ENCODE results near the gene ANO8.

Gene ANO8

GRCh38 chr19:17318966-17319365 lies 15.7 kb downstream of the ANO8 start:
- H3K4me3 ChIP-seq (ENCODE audit: low read depth, low read length), result no peak overlapping the region
- no peak for DNase-seq (ENCODE audit: low read depth)
- TF ChIP-seq, protein P1, sequence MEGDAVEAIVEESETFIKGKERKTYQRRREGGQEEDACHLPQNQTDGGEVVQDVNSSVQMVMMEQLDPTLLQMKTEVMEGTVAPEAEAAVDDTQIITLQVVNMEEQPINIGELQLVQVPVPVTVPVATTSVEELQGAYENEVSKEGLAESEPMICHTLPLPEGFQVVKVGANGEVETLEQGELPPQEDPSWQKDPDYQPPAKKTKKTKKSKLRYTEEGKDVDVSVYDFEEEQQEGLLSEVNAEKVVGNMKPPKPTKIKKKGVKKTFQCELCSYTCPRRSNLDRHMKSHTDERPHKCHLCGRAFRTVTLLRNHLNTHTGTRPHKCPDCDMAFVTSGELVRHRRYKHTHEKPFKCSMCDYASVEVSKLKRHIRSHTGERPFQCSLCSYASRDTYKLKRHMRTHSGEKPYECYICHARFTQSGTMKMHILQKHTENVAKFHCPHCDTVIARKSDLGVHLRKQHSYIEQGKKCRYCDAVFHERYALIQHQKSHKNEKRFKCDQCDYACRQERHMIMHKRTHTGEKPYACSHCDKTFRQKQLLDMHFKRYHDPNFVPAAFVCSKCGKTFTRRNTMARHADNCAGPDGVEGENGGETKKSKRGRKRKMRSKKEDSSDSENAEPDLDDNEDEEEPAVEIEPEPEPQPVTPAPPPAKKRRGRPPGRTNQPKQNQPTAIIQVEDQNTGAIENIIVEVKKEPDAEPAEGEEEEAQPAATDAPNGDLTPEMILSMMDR (conservative IDR thresholded peaks at IDR 0.05; ENCODE audit: low read depth, low read length), result no peak

- TF ChIP-seq, protein P1 (conservative IDR thresholded peaks at IDR 0.05; ENCODE audit: low read depth, low read length), result no peak
- no peak for DNase-seq (ENCODE audit: low read depth)
- H3K4me3 ChIP-seq (ENCODE audit: low read depth, low read length), result no peak overlapping the region
These were observed 20.6 kb downstream of the ANO8 start for GRCh38 chr19:17314007-17314593.

GRCh38 chr19:17312189-17313113 lies 22.2 kb downstream of the ANO8 start:
- TF ChIP-seq, protein P1 (conservative IDR thresholded peaks at IDR 0.05; ENCODE audit: low read depth, low read length), result no peak
- peak overlapping the region; percentile 22 for H3K4me3 ChIP-seq (ENCODE audit: low read depth, low read length)
- DNase-seq (ENCODE audit: low read depth), result no peak

DNA sequence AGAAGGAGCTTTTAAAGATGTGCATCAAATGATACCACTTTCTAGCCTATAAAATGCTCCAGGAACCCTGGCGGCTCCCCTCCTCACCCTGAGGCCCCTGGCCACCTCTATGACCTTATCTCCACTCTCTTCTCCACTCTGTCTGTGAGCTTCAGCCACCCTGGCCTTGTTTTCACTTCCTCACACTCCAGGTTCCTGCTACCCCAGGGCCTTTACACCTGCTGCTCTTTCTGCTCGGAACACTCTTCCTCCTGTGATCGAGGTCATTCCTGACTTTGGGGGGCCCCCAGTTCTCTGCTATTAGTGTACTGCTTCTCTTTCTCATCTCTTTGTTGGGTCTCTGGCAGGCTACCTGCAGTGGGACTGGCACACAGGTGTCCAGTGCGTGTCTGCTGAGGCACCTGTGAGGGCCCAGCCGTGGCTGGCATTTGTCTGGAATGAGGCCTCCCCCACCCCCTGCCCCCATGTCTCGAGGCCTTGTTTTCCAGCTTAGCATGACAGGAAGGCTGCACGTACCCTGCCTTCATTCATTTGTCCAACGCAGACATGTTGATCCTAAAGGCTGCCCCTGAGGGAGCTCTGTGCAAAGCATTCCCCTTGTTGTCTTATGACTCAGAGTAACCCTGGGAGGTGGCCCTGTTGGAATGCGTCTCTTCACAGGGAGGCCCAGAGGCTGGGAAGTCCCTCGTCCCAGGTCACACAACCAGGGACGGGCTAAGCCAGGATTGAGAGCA lies 23.0 kb downstream of the ANO8 start:
- TF ChIP-seq, protein P1 (conservative IDR thresholded peaks at IDR 0.05; ENCODE audit: low read depth, low read length), result no peak
- DNase-seq (ENCODE audit: low read depth), result peak; percentile 87
- H3K4me3 ChIP-seq (ENCODE audit: low read depth, low read length), result peak overlapping the region; percentile 22

- TF ChIP-seq, protein P1 (conservative IDR thresholded peaks at IDR 0.05; ENCODE audit: low read depth, low read length), result no peak
- DNase-seq (ENCODE audit: low read depth), result no peak
- H3K4me3 ChIP-seq (ENCODE audit: low read depth, low read length), result peak overlapping the region; percentile 73
These were observed 24.6 kb downstream of the ANO8 start for GRCh38 chr19:17309965-17310461.

DNA sequence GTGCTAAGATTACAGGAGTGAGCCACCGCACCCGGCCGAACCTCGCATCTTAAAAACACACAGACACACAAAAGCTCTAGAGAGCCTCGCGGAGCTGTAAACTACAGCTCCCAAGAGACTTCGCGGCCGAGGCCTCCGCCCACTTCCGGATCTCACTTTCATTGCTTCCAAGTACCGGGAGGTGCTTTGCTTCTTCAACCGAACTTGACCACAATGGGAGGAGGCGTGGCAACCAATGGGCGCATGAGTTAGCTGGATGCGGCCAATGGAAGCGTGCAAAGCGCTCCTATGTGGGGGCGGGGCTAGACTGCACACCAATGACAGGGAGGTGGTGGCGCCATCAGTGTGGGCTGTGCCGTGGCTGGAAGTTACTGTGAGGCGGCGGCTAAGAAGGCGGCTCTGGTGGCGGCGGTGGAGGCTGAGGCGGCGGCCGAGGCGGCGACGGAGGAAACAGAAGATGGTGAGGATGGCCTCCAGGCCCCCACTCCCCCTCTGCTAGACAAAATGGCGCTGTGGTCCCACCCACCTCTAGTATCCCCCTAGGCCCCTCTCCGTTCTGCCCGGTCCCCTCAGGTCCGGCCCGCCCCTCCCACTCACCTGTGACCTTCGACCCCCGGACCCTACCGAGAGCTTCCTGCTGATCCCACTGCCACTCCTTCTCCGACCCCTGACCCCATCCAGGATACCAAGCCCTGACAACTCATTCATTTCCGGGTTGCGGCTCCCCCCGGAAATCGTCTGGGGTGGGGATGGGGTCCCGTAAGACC lies 25.3 kb downstream of the ANO8 start, which contains the start of gene DDA1:
Gene DDA1 (plus strand): TSS at position 366 of the 767 bp plus-strand sequence. CDS start 92 bp downstream, at position 458.
- TF ChIP-seq, protein P1 (conservative IDR thresholded peaks at IDR 0.05; ENCODE audit: low read depth, low read length), result no peak
- H3K4me3 ChIP-seq (ENCODE audit: low read depth, low read length), result peak within 1 kb of the TSS; percentile 73
- DNase-seq (ENCODE audit: low read depth), result peak; percentile 100
